NCI-H2196 treated with DMSO at 0.1 percent for 48 hours (cell line): ENCODE measurements around the gene GTF3C5.
"Not testable (repeated sequence)": the region's sequence is repeated elsewhere in the genome, so short reads cannot be mapped to it uniquely, and the experiment has no call there.

ENCODE experiments used
- DNase-seq: peaks from one replicate; lab custom pipeline; 2025; ENCODE audit not compliant: unreplicated experiment; lab: John Stamatoyannopoulos, UW

The GTF3C5 gene

DNA sequence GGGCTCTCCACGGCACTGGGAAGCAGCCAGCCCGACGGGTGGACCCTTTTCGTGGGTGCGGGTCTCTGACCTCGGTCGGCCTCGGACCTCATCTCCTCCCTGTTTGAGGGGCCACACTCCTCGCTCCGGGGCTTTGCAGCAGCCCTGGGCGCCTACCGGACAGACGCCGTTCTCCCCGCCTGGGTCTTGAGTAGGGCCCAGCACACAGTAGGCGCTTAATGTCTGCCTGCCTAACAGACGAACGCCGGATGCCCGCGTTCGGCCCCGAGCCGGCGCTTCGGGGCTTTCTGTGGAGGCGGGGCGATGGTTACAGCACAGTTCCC, 842 bp upstream of the GTF3C5 start:
- DNase-seq: no peak

DNA sequence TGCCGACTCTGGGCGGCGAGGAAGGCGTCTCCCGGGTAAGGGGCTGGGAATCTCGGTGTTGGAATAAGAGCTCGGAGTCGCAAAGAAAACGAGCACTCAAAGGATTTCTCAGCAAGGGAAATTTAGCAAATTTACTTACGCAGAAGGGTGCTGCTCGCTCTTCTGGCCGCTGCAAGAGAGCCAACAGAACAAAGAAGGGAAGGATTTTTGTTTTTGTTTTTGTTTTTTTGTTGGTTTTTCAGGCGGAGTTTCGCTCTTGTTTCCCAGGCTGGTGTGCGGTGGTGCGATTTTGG, 279 bp downstream of the GTF3C5 start:
- no peak for DNase-seq

DNA sequence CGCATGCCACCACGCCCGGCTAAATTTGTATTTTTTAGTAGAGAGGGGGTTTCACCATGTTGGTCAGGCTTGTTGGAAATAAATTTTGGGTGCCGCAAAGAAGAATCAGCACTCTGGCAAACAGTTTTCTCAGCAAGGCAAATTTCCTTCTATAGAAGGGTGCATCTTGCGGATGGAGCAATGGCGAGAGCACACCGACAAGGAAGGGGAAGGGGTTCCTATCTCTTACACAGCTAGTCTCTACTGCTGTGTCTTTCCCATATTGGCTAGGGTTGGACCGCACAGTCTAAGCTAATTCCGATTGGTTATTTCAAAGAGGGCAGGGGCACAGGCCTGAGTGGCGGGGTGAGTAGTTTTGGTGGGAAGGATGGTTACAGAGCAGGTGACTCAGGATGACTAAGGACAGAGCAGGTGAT, 707 bp downstream of the GTF3C5 start:
- DNase-seq: no peak

DNA sequence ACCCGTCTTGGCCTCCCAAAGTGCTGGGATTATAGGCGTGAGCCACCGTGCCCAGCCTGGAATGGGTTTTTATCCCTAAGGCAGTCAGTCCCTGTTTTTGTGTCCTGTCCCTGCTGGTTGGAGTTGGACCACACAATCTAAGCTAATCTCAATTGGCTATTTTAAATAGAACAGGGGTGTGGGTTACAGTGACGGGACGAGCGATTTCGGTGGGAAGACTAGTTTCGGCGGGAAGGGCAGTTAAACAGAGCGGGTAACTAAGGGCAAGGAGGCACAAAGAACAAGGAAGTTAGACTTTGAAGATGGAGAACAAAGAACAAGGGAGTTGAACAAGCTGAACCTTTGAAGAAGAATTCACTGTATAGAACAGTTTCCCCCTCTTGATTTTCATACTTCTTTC, 1.4 kb downstream of the GTF3C5 start:
- no peak for DNase-seq

DNA sequence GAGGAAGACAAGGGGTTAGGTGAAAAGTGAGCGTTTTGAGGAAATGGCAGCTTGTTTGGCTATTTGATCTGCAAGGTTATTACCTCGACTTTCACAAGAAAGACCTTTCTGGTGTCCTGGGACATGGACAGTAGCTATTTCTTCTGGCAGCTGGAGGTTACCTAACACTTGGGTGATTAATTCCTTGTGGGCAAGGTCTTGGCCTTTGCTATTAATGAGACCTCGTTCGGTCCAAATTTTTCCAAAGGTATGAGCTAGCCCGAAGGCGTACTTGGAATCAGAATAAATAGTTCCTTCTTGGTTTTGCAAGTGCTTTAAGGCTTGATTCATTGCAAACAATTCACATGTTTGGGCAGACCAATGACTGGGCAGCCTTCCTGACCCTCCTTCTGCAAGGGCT, 4.9 kb downstream of the GTF3C5 start:
- DNase-seq: no peak

DNA sequence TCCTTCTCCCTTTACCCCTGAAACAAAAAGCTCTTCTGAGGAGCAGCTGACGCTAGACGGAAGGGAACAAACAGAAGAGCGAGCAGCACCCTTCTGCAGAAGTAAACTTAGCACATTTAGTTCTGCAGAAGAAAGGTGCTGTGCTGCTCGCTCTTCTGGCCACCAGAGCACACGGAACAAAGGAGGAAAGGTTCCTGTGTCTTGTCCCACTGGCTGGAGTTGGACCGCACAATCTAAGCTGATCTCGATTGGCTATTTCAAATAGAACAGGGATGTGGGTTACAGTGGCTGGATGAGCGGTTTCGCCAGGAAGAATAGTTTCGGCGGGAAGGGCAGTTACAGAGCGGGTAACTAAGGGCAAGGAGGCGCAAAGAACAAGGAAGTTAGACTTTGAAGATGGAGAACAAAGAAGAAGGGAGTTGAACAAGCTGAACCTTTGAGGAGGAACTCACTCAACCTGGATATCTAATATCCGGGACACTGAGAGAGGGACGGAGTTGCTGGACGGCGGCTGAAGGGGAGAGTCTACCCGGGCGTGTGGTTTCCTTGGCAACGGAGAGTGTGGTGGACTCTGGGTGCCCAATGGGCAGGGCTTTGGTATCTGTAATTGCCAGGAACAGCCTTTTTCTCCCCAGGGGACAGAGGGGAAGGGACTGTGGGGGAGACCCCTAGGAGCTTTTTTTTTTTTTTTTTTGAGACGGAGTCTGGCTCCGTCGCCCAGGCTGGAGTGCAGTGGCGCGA, 7.1 kb downstream of the GTF3C5 start:
- no peak for DNase-seq

DNA sequence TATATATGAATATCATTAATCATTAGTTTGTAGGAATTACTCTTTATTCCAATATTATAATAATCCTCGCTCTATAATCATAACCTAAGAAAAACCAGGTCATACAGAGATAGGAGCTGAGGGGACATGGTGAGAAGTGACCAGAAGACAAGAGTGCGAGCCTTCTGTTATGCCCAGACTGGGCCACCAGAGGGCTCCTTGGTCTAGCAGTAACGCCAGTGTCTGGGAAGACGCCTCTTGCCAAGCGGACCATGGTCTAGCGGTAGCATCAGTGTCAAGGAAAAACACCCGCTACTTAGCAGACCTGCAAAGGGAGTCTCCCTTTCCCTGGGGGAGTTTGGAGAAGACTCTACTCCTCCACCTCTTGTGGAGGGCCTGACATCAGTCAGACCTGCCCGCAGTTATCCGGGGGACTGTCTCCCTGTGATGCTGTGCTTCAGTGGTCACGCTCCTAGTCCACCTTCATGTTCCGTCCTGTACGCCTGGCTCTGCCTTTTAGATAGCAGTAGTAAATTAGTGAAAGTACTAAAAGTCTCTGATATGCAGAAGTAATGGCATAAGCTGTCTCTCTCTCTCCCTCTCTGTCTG, 10.2 kb downstream of the GTF3C5 start:
- DNase-seq: not testable (repeated sequence)

DNA sequence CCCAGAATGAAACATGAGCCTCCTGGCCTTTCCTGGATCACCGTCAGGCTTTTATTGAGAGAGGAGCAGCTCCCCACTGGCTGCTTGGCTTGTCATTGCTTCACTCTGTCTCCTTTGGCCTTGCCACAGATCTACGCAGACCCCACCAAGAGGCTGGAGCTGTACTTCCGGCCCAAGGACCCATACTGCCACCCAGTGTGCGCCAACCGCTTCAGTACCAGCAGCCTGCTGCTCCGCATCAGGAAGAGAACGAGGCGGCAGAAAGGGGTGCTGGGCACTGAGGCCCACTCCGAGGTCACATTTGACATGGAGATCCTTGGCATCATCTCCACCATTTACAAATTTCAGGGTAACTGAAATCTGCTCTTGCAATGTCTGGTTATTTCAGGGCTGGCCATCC, 11.2 kb downstream of the GTF3C5 start:
- DNase-seq: no peak

DNA sequence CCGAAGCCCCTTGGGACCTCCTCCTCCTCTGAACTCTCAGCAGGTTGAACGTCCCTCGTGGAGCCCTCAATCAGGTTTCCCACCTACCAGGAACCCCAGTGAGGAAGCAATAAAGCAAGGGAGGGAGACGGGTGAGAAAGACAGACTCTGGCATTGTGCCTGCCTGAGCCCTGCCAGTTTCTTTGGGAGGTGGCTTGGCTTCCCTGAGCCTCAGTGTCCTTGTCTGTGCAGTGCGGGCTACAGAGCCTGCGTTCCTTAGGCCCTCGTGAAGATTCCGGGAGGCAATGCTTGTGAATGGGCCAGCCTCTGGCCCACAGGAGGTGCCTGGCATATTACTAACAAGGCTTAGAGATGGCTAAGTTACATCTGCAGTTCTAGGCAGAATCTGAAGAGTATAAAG, 11.9 kb downstream of the GTF3C5 start:
- no peak for DNase-seq

DNA sequence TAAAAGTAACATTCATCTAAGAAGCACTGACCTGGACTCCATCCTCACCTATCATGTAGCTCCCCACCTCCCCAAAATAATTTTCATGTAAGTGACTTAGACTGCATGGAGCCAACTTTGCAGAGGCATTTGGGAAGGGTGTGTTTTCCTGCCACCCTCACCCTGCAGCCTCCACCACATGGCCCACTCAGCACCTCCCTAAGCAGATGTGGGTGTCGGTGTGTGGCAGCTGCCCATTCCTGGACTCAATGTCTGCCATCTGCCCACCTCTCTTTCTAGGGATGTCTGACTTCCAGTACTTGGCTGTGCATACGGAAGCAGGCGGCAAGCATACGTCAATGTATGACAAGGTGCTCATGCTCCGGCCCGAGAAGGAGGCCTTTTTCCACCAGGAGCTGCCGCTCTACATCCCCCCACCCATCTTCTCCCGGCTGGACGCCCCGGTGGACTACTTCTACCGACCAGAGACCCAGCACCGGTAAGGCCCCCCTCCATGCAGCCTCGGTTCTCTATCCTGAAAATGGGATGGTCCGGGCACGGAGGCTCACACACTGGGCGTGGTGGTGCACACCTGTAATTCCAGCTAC, 12.7 kb downstream of the GTF3C5 start:
- DNase-seq: no peak

DNA sequence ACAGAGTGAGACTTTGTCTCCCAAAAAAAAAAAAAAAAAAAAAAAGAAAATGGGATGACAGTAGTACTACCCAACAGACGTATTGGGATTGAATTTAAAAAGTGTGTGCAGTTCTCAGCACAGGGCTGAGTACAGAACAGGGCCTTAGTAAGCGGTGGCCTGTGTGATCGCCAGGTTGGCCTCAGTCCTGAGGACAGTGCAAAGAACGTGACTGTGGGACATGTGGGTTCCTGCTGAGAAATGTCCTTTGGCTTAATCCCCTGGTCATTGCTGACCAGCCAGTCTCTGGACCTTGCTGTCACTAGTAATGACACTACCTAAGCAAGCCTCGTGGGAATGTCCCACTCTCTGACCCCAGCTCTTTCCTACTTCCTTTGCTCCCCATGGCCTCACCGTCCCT, 13.3 kb downstream of the GTF3C5 start:
- no peak for DNase-seq

DNA sequence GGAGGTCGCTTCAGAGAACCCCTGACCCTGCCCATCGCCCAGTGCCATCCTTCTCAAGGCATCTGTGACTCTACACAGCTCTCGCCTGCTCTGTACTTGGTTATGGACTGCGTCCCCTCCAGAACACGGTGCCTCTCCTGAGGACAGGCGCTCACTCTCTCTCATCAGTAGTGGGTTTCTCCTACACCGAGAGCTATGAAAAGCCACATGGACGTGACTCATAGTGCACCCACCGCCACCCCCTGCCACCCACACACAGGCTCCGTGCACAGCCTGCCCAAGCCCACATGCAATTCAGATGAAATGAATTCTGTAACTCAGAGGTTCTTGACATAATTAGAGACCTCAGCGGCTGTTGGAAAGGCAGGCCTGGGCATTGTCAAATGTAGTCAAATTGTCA, 13.9 kb downstream of the GTF3C5 start:
- no peak for DNase-seq

DNA sequence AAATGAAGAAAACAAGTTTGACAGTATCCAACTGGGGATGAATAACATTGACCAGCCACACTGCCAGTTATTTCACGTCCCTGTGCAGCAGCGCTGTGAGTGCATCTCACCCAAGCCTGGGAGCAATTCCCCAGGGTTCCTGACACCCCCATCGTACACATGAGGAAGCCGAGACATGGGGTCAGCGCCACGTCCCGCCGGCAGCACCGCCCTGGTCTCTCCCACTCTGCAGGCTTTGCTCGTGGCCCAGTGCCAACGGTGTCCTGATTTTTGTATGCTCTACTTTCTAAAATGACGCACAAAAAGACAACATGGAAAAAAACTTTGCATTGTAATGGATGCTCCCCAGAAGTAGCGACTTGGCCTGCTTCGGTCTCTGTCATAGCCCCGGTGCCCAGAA, 14.3 kb downstream of the GTF3C5 start:
- no peak for DNase-seq

DNA sequence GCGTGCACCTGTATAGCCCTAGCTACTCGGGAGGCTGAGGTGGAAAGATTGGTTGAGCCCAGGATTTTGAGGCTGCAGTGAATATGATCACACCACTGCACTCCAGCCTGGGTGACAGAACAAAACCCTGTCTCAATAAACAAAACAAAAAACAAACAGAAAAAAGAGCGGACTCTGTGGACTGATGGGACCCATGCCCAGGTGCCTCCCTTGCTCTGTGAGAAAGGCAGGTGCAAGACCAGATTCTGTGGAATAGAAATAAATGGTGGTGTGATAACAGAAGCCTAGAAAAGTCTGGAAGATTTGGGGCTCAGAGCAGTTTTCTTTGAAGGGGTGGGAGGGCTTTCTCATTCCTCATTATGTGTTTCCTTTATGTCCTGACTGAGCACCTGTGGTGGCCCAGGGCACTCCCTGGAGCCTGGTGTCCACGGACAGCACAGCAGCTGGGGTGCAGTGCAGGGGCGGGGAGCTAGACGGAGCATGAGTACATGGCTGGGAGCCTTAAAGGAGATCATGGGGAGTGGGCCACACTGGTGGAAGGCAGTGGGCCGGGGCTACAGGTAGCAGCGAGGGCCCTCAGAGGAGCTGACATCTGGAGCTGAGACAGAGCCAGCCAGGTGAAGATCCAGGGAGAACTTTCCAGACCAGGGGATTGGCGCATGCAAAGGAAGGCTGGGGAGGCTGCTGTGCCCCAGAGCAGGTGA, 15.6 kb downstream of the GTF3C5 start:
- DNase-seq: no peak

DNA sequence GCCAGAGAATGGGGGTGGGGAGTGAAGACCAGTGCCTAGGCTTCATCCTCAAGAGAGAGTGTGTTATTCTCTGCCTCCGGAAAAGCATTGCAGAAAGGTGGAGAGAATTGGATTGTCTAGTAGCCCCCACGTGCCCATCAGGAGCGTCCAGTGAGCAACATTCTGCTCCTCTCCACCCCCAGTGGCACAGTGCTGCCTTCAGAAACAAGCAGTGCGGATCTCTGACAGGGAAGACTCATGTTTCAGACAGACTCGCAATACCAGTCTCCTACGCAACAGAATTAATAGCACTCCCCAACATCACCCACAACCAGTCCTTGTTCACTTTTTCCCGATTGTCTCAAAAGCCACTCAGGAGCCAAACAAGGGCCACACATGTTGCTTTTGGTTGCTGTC, 16.1 kb downstream of the GTF3C5 start:
- no peak for DNase-seq

DNA sequence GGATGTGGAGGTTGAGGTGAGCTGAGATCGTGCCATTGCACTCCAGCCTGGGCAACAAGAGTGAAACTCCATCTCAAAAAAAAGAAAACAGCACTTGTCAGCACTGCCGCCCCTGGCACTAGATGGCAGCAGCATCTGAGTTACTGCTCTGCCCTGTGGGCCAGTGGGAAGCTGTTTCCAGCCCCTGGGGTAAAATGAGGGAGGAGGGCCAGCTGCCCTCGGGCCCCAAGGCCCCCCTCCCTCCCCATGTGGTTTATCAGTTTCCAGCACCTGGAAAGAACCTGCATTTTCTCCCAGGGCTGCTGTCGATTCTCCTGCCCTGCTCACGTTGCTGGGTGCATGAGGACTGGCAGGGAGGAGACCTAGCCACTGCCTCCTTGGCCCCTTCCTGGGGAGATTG, 17.8 kb downstream of the GTF3C5 start:
- peak; percentile 45 for DNase-seq

DNA sequence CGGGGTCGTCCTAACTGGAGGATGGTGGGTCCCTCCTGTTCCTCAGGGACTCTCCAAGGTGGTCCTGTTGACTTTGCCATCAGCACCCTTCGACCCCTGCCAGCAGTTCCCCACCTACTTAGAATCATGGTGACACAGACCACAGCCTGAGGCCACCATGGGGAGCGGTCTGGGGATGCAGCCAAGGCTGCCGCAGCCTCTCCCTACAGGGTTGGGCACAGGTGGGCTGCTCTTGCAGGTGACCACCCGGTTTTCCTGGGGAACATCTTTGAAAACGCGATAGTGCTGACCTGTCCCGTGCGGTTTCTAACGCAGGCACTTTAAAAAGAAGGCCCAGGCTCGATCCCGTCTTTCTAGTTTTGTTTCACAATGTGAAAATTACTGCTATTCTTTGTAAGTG, 18.2 kb downstream of the GTF3C5 start:
- DNase-seq: no peak

DNA sequence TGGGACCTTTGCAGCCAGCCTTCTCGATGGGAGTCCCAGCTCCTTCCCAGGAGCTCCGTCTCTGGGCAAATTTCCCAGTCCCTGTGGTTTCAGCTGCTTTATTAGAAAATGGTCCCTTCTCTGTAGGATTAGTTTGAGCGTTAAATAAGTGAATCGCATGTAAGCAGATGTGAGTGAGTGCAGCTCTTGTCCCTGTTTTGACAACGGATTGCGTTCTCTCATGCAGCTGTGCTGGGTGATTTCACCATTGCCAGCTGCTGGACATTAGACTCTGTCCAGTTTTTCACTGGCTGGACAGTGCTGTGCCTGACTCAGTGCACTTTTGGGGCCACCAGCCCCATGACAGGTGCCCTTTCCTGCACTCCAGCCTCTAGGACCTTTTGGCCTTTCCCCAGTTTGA, 19.3 kb downstream of the GTF3C5 start:
- peak; percentile 22 for DNase-seq

DNA sequence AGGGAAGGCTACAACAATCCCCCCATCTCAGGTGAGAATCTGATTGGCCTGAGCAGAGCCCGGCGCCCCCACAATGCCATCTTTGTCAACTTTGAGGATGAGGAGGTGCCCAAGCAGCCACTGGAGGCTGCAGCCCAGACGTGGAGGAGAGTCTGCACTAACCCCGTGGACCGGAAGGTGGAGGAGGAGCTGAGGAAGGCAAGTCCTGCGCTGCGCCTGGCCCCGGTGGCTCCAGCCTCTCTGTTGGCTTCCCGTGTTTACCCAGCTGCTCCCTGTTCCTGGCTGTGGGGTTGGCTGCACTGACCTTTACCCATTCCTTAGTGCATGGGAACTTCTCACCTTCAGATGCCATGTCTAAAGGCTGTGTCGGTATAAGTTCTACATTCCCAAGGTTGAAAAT, 20.0 kb downstream of the GTF3C5 start:
- DNase-seq: peak; percentile 44

DNA sequence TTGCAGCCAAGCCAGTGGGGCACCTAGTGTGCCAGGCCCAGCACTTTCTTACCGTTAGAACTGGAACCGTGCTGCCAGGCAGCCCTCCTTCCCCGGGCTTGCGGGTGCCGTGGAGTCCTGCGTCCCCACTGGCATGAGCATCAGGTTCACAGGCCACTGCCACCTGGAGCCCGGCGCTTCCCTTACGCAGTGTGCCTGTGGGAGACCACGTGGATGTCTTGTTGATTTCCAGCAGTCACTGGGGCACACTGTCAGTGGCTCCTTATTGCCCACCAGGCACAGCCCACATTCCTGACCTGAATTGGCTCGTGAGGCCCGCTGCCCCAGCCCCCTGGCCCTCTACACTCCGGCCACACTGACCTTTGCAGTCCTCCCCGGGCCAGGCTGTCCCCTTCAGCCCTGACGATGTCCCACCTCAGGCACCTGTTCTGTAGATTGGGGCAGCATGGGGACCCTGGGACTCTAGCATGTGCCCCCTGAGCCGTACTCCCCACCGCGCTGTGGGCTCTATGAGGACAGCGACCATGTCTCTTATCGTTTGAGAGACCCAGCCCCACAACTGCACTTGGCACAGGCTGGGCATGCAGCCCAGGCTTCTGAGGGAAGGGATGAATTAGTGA, 20.6 kb downstream of the GTF3C5 start:
- no peak for DNase-seq

DNA sequence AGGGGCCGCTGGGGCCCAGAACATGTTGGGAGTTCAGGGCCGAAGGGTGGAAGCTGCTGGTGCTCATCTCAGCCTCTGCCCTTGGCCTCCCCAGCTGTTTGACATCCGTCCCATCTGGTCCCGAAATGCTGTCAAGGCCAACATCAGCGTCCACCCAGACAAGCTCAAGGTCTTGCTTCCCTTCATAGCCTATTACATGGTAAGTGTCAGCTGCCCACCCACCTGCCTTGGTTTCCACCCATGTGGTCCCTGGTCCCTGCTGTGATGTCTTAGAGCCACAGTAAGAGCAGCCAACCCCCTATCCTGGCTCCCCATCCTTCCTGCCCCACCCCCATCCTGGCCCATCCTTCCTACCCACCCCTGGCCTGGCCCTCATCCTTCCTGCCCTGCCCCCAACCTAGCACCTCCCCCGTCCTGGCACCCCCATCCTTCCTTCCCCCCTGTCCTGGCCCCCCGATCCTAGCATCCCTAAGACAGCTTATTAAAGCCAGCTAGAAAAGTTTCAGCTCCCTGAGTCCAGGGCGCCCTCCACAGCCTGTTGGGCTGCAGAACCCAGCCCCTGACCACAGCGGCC, 21.3 kb downstream of the GTF3C5 start:
- no peak for DNase-seq
